GM19239 (cell line): ENCODE results near the gene ARGLU1.
"Not testable (repeated sequence)": the region's sequence is repeated elsewhere in the genome, so short reads cannot be mapped to it uniquely, and the experiment has no call there.

ENCODE experiments used
- DNase-seq: peaks from one replicate; pipeline ENCODE4 v3.0.0; 2011; ENCODE audit warnings: low spot score; ENCODE audit not compliant: insufficient read length
- FAIRE-seq: peaks from 2 replicates; lab custom pipeline; 2011; peaks lifted over from hg19 to GRCh38; lab: Jason Lieb, UNC

The ARGLU1 gene

GRCh38 chr13:106567474-106568298, at the start of gene ARGLU1:
ARGLU1 (minus strand) TSS chr13:106568137; CDS start chr13:106567919, 218 bp downstream.
- FAIRE-seq: peak; percentile 97
- DNase-seq: peak; percentile 71

DNA sequence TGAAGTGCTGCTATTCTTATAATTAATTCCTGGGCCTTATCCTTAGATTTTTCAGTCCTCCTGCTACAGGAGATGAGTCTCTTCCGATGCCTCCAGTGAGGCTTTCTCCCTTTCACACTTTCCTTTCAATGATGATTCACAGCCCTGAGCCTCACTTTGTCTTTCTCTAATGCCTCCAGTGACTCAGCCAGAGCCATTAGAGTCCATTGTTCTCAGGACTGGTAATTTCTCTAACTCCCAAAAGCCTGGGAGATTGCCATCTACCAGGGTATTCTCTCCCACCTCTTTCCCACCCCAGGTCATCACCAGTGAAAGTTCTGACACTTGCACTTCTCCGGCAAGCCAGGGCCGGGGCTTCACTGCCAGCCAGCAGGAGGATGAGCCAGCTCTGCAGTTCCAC, 49.6 kb upstream of the ARGLU1 start:
- DNase-seq: no peak
- FAIRE-seq: no peak

- DNase-seq (no peak), FAIRE-seq (no peak)
Observed at GRCh38 chr13:106616729-106617128, 48.8 kb upstream of the ARGLU1 start.

- DNase-seq (no peak), FAIRE-seq (no peak)
Observed at GRCh38 chr13:106614874-106615273, 46.9 kb upstream of the ARGLU1 start.

DNA sequence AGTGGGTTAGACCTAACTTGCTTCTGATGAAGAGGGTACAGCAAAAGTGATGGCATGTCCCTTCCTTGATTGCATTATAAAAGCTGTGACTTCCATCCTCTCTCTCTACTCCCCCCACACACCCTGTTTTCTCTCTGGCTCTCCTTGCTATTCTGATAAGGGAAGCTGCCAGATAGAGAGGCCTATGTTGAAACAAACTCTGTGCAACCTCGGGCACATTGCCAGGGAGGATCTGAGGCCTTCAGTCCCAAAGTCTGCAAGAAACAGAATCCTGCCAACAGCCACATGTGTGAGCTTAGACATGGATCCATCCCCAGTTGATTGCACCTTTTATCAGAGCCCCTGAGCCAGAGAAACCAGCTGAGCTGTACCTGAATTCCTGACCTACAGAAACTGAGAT, 44.8 kb upstream of the ARGLU1 start:
- DNase-seq (no peak), FAIRE-seq (no peak)

GRCh38 chr13:106610486-106610885, 42.5 kb upstream of the ARGLU1 start:
- DNase-seq: no peak

DNA sequence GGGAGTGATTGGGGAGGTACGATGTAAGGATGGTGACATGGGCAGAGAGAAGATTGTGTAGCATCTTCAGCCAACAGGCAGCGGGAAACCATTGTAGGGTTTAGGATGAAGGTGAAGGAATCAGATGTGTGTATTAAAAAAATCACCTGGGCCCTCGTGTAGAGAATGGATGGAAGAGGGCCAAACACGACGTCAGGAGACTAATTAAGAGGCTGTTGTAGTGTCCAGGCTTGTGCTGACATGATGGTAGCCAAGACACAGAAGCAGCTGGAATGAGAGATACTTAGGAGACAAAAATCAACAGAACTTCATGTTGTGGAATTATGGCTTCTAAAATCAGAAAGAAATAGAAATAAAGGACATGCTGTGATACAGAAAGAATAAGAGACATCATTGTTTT, 41.2 kb upstream of the ARGLU1 start:
- FAIRE-seq (no peak), DNase-seq (no peak)

More at GRCh38 chr13:106610486-106610885, 42.5 kb upstream of the ARGLU1 start:
- no peak for FAIRE-seq

DNA sequence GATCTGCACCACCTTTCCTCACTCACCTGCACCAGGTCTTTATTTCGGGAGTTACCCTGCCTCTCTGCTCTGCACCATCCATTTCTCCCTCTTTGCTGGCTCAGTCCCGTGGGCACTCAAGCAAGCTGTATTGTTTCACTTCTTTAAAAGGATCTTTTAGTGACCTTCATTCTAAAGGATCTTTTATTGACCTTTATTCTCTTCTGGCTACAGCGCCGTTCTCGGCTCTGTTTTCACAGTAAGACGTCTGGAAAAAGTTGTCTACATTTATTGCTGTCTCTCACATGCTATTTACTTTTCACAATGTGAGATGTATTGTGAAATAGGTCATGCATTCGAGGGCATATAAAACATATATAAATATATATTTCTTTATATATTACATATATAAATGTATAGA, 35.6 kb upstream of the ARGLU1 start:
- DNase-seq (no peak), FAIRE-seq (no peak)

GRCh38 chr13:106602178-106602577, 34.2 kb upstream of the ARGLU1 start:
- no peak for FAIRE-seq
- no peak for DNase-seq

GRCh38 chr13:106601489-106601888, 33.6 kb upstream of the ARGLU1 start:
- DNase-seq (no peak), FAIRE-seq (no peak)

GRCh38 chr13:106600798-106601135, 32.8 kb upstream of the ARGLU1 start:
- not testable (repeated sequence) for DNase-seq, FAIRE-seq

DNA sequence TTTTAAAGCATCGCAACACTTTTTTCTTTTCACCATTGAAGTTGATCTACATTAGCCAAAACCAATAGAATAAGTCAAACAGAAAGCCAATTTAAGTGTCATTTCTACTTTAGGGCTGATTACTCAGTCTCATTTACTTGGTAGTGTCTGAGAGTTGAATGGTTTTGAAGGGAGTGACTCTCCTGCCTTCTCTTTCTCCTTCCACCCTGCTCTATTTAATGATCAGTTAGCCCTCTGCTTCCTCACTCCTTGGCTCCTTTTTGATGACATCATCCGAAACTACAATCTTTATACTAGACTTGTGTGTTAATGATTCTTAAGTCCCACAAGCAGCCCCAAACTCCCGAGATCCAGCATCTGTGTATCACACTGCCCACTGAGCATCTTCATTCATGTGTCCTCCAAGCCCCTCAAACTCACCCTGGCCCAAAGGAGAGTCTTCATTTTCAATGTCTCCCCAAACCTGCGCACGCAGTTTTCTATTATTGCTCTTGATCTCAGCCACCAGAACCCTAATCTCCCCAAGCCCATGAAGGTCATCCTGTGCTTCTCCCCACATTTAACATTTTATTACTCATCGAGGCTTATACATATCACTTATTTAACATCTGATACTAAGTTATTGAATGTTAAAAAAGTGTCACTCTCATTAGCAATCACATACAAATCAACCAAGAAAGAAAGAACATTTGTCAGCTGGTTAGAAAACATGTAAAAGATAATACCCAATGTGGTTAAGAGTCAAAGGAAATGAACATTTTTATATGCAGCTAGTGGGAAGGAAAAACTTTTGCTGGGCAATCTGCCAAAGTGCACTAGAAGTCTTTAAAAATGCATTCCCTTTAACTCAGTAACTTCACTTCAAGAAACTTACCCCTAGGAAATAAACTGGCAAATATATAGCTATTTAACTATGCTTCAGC, 32.2 kb upstream of the ARGLU1 start:
- FAIRE-seq (no peak), DNase-seq (no peak)

- DNase-seq: no peak
- no peak for FAIRE-seq
Observed at GRCh38 chr13:106597749-106598395, 29.9 kb upstream of the ARGLU1 start.

DNA sequence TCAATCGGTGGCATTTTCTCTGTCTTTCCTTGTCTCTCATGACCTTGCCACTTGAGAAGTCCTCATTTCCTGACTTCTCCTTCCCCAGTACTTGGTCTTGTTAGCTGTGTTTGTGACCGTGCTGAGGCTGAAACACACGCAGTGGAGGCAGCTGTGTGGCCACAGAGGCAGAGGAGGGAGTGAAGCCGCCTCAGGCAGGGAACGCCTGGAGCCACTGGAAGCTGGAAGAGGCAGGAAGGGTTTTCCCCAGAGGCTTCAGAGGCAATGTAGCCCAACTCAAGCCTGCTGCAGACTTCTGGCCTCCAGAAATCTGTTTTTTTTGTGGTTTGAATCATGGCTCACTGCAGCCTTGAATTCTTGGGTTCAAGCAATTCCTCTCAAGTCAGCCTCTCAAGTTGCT, 29.2 kb upstream of the ARGLU1 start:
- DNase-seq: no peak
- FAIRE-seq: no peak

DNA sequence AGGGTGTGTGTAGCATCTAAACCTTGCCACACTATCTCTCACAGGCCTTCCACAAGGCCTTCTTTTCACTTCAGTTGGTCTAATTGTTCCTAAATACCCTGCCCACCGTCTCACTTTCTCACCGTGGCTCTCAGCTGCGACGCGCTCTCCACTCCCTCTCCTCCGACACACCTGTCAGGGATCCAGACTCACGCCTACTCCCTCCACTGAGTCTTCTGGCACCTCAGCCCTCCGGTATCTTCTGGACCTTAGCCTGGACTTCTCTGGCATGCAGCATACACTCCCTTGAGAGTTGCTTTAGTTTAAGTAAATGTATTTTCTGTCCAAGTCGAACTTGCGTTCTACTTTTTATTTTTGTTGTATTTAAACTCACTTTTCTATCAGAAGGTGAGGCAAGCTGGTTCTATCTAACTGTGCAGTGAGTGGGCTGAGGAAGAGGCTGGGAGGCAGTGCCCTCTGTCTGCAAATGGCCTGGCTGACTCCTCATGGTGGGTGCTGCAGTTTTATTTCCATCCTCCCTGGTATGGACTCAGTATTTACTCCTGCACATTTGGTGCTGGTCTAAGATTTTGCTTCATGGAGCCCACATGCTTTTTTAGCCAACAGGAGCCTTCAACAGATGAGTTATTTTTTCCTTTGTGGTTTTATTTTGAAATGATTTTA, 28.5 kb upstream of the ARGLU1 start:
- FAIRE-seq (no peak), DNase-seq (no peak)

DNA sequence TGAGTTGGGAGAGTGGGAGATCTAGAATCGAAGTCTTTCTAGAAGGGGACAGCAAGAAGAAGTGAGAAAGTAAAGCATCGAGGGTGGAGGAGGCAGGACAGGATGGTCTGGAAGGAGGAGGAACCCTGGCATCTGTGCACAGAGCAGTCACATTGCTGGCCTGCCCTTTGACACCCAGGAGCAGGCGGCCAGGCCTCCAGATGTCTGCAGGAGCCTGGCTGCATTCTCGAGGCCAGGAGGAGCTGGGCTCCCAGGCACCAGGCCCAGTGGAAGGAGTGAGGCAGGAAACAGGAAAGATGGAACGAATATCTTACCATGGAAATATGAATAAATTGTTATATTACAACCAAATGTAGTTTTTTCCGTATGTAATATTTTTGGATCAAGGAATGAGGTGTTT, 27.7 kb upstream of the ARGLU1 start:
- no peak for DNase-seq
- FAIRE-seq: no peak

DNA sequence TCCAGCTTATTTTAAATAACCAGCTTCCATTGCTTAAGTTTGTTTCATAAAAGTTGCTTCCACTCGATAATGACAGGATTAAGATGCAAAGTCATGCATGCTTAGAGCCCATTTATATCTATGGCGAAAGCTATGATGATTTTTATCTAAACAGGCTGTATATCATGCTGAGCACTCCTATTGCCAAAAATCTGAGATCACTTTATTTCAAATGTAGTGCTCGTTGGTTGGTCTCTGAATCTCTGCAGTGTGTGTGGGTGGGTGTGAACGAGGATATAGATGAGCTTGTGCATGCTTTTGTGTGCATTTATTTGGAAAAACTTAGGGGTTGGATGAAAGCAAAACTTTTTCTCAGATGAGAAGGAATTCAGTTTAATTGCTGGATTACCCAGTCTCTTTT, 27.0 kb upstream of the ARGLU1 start:
- FAIRE-seq (no peak), DNase-seq (no peak)

GRCh38 chr13:106593132-106593531, 25.2 kb upstream of the ARGLU1 start:
- FAIRE-seq (no peak), DNase-seq (no peak)

GRCh38 chr13:106591299-106591698, 23.4 kb upstream of the ARGLU1 start:
- DNase-seq (no peak), FAIRE-seq (no peak)

DNA sequence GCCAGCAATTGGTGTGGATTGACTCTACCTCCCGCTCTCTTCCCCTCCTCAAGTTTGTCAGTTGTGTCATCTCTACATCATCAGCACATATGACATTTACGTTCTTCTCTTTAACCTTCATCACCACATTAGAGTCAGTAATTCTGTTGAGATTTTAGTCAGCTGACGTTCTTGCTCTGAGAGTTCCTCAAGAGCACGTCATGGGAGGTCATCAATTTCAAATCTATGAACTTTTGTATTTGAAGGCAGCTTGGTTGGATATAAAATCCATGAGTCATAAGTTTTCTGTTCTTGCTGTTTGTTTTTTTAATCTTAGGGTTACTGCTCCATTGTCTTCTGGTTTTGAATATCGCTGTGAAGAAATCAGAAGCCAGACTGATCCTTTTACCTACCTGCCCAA, 21.8 kb upstream of the ARGLU1 start:
- FAIRE-seq (no peak), DNase-seq (no peak)
